Measurements from ENCODE around the gene POLDIP2. TPM values are rescaled to one million over a fixed set of nuclear protein-coding genes. Genes with fewer than 3 reads are reported as not detected.
A peak's percentile ranks its signal among the peaks of the same experiment; 100 is the strongest.

POLDIP2 gene
- total RNA-seq, 1 experiment from 2014 or later: 121 TPM

DNA sequence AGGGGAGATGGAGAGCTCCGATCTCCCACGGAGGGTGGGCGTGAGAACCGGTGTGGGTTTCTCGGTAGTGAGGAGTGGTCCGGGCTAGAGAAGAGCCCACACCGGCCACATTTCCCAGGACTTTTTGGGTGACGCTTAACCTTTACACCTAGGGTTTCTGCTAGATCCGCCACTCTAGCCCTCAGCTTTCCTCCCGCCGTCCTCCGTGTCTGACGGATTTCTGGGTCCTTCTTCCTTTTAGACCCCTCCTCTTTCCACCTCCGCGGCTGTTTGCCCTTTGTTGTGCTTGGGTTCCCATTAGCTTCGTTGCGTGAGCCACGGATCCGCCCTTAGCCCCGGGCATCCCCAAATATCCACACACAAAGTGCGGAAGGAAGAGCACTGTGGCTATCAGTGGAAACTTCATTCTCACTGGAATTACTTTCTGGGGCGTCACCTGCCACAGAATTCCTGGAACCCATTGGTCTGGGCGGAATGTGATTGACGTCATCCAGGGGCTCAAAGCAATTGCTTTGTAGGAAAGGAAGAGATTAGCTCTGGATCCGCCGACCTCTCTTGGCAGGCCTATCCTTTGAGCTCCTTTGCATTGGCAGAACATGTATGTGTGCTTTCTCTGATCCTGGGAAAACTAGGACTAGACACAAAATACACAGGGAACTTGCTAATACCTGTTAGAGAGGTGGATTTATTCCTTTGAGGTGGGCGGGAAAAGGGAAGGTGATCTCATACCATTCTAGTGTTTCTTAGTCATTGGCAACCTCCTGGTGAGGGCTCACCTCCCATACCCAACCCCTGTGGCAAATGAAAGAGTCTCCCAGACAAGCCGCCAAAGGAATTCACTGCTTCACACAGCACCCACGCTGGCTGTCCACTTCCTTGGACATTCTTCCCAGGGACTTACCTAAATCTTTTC, 21.1 kb downstream of the POLDIP2 start:
- peak; percentile 93 for DNase-seq (ENCODE audit: low read depth)

DNA sequence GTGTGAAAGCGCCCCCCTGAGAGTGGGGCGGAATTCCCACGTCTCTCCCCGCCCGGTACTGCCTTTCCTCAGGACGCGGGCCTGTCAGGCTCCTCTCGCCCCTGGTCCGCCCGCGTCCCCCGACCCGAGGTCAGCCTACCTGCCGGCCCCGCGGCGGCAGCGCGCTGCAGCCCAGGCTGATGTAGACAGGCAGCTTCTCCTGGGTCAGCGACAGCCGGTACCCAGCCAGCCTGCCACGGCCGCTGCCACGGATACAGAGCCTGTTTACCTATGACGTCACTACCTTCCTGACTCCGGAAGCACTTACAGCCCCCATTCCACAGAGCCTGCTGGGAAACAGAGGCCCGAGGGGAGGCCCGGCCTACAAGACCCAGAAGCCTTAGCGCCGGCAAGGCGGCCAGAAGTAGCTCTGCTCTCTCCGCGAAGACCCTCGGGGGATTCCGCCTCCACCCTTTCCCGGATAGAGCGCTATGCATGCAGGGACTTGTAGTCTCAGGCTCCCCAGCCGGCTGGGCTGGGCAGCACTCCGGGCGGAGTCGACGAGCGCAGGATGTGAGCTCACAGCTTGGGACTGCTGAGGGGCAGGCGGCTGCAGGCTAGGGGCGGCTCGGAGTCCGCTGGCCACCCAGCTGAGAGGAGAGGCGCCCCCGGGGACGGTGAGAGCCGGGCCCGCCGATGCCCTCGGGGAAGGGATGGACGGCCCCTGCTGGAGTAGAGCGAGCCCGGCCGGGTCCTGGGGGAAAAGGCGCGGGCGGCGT, 21.9 kb downstream of the POLDIP2 start, which contains the start of the genes IFT20 and TNFAIP1:
IFT20 (minus strand) TSS at position 272 of the 758 bp plus-strand sequence. CDS start 3,487 bp downstream, outside the sequence.
TNFAIP1 (plus strand) TSS at position 561 of the 758 bp plus-strand sequence. CDS start 3,761 bp downstream, outside the sequence.
- peak; percentile 99 for DNase-seq (ENCODE audit: low read depth)

DNA sequence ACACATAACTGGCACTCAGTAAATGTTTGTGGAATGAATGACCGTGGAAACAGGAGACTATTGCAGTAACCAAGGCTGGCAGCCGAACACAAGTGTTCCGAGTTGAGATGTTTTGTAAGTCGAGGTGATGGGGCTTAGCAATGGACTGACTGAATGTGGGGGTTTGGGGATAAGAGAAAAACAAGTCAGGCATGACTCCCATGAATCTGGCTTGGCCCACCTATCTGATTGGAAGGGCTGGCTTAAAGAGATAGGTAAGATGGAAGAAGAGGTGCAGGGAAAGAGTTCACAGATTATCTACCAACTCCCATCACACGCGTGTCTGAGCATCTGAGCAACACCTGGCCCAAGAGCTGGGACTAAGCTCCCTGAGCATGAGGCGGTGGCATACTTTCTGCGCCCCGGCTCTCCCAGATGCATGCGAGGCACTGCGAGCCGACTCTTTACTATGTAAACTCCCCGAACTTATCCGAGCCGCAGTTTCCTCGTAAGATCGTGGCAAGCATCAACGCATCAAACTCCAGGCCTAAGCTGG, 22.6 kb downstream of the POLDIP2 start:
- no peak for DNase-seq (ENCODE audit: low read depth)

DNA sequence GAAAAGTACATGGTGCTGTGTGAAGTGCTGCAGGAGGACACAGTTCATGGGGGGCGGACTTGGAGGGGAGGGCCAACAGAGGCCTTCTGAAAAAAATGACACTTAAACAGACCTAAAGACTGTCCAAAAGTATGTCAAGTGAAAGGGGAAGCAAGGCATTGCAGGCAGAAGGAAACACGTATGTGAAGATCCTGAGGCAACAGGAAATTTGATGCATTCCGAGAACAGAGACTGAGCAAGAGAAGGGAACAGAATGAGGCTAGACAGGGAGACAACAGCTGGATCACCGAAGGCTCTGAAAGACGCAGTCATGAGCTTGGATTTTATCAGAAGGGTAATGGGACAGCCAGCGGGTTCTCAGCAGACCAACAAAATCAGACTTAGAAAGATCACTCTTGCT, 23.2 kb downstream of the POLDIP2 start:
- no peak for DNase-seq (ENCODE audit: low read depth)

DNA sequence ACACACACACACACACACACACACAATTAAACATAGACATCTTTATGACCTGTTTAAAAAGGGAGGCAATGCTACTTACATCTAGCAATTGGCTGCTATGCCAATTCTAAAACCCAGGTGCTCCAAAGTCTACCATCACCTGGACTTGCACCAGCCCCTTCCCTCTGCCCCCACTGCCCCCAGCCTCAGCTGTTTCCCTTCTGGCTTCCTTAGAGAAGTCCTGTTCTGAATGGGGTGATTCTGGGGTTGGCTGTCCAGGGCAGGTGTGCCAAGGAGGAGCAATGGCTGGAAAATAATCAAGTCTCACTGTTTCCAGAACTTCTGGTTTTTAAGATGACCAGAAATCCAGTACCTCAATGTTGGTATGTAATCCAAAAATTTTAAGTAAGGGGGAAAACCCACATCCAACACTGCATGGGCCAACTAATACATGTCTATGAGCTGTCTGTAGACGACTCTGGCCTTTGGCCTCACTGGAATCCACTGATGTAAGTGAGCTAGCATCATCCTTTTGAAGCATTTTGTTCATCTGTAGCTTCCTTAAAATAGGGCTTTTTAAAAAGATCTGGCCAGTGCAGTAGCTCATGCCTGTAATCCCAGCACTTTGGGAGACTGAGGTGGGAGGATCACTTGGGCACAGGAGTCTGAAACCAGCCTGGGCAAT, 24.1 kb downstream of the POLDIP2 start:
- no peak for DNase-seq (ENCODE audit: low read depth)

DNA sequence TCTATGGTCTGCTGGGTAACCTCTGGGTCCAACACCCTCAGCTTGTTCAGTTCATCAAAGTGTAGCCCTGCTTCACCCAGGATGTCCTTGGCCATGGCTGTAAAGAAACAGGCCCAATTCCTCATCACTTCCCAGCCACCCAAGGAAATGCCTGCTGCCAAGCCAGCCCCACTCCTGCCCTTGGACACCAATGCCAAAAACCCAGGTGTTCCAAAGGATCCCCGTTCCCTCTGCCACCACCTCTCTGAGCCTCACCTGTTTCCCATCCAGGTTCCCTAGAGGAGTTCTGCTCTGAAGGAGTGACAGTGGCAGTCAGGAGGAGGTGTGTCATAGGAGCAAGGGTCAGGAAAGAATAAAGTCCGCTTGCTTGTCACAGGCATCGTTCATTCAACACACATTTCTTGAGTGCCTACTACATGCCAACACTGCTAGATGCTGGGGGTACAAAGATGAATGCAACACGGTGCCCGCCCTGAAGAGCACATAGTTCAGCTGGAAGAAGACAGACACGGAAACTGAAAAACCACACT, 25.4 kb downstream of the POLDIP2 start:
- DNase-seq (ENCODE audit: low read depth): no peak

DNA sequence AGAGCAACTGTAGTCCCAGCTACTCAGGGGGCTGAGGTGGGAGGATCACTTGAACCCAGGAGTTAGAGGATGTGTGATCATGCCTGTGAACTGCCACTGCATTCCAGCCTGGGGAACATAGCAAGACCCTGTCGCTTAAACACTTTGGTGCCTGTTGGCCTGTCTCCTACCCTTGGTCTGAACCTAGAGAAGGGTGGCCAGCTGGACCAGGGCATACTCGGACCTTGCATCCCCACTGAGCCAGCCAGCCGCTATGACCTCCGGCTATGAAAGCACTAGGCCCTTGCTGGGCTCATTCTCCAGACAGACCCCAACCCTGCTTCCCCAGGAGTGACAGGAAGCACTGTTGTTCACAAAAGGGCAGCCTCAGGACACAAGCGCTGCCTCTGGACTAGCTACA, 26.7 kb downstream of the POLDIP2 start:
- DNase-seq (ENCODE audit: low read depth): no peak

DNA sequence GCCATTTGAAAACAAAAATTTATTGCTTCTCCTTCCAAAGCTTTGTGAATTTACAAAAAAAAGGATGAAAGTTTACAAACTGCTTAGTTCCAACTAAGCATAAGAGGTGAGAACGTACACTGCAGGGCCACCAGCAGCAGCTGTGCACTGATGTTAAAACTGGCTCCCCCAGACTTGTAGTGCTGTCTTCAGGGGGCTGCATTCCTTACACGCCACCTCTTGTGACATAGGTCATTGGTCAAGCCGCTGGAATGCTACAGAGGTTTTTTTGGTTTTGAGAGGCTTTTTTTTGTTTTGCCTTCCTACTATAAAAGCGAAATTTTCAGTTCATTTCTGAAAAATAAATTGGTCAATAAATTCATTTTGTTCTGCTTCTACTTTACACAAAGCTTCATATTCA, 29.0 kb downstream of the POLDIP2 start:
- no peak for DNase-seq (ENCODE audit: low read depth)

DNA sequence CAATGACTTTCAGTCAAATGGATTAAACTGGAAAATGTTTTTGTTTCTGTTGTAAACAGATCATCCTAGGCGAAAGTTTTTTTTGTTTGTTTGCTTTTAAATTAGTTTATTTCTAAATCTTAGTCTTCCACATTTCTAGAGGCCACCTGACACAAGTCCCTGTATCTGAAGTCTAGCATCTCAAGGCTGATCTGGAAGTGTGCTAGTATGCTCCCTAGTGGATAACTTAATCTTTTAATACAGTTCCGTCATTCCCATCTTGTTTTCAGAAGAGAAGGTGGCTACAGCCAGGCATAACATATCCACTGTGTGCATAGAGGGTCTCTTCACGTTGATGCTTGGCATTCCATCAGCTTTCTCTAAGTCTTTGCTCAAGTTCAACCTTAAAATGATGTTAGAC, 29.6 kb downstream of the POLDIP2 start:
- no peak for DNase-seq (ENCODE audit: low read depth)

DNA sequence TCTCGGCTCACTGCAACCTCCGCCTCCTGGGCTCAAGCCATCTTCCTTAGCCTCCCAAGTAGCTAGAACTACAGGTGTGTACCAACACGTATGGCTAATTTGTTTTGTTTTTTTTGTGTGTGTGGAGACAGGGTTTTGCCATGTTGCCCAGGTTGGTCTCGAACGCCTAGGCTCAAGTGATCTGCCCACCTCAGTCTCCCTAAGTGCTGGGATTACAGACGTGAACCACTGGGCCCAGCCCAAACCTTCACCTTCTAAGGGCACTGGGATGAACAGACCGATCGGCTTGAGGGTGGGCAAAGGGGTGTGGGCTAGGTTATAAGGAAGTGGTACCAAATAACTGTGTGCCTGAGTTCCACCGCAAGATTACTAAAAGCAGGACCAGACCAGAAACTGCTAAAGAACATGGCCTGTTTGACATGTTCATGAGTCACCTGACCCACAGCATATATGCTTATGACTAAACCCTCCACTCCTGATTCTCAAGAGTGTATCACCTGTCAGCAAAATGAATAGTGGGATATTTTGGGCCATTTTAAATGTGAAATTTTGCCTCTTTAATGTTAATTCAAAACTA, 30.2 kb downstream of the POLDIP2 start:
- no peak for DNase-seq (ENCODE audit: low read depth)

DNA sequence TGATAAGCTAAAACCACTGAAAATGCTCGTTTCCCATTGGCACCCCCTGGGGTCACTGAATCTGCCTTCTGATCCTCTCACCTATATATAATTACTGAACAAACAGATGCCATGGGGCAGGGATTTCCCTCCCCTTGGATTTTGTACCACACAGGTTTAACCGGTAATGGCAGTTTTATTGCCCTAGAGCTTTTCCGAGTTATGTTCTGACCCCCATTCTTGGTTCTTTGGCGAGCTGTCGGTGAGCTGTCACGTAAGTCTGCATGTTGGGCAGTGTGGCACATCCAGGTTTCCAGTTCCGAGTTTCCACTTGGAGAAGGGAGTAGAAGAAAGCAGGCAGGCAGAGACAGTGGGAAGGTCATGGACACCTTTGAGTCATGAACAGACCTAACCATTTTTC, 31.2 kb downstream of the POLDIP2 start:
- no peak for DNase-seq (ENCODE audit: low read depth)

DNA sequence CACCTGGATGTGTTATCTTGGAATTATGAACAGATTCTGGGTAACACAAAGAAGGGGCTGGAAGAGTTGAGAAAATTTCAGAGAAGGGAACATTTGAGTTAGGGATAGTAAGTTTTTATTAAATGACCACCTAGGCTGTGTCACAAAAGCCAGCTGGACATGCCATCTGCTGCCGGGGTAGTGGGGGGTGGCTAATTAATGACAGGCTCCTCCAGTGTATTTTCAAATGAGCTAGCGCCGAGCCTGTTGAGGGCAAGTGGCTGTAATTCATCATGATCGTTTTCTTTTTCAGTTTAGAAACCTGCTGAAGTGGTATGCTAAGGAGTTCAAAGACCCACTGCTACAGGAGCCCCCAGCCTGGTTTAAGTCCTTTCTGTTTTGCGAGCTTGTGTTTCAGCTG, 32.1 kb downstream of the POLDIP2 start:
- no peak for DNase-seq (ENCODE audit: low read depth)

DNA sequence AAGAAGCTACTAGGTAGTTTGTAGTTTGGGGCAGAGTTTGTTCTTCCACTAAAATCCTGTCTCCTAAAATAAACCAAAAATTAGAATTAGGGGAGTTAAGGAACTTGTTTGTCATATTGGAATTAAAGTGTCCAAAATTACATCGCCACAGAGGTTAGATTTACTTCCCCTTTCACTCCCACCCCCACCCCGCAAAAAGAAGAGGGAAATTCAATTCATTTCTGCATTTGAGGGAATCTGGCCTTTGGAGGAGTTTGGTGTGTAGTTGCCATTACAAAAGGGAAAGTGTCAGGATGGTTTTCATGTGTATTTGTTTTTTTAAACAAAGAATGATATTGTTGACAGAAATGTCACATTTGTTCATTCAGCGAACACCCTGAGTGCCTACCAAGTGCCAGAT, 32.5 kb downstream of the POLDIP2 start:
- DNase-seq (ENCODE audit: low read depth): no peak

DNA sequence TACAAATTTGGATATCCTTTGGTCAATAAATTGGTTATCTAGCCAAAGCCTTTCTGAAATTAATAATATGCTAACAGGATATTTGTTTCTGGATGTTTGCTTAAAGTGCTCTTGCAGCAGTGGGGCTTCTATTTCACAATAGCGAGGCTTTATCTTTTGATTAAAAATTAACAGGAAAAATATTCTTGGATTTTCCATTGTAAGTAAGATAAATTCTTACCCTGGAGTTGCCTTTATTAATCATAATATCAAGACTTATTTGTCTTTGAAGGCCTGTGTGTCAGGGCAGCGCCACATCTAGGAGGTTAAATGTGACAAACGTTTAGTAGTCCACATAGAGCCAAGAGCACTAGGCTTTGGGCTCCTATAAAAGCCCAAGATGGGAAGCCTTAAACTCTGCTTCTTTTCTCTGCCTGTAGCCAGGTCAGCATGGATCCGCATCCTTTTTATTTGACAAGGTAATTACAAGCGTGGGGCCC, 33.0 kb downstream of the POLDIP2 start:
- no peak for DNase-seq (ENCODE audit: low read depth)

DNA sequence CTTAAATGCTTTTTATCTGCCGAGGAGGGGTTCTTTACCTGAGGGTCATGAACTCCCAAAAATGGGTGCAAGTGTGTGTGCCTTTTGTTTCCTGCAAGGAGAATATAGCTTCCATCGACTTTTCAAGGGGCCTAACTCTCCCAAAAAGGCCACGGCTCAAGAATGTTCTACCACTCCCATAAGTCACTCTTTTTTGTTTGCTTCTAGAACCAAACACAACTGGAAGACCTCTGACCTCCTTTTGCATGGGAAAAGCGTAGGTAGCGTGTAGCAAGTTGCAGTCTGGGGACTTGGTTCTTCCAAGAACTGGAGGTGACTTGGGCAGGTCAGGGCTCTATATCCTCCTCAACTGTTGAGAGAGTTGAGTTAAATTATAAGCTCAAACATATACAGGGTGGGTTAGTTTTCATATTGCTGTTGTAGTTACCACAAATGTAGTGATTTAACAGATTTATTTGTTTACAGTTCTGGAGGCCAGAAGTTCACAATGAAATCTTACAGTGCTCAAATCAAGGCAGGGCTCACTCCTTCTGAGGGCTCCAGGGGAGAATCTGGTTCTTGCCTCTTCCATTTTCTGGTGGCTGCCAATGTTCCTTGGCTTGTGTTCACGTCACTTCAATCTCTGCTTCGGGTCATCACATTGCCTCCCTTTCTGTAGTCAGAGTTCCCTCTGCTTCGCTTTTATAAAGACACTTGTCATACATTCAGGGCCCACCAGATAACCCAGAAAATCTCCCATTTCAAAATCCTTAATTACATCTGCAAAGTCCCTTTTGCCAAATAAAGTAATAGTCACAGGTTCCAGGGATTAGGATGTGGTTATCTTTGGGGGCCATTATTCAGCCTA, 36.9 kb downstream of the POLDIP2 start:
- no peak for DNase-seq (ENCODE audit: low read depth)

DNA sequence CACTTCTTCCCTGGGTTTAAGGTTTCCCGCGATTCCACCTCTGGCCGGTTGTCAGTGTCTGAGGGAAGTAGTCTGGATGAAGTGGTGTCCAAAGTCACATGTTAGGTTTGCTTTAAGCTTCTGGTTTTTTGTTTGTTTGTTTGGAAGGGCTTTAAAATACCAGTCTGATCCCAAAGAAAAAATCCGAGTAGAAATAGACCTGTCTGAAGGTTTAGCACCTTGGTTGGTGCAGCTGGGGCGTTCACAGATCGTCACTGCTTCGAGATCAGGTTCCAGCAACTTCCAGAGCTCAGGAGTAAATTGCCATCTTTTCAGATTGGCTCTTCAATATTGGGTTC, 37.8 kb downstream of the POLDIP2 start:
- no peak for DNase-seq (ENCODE audit: low read depth)

DNA sequence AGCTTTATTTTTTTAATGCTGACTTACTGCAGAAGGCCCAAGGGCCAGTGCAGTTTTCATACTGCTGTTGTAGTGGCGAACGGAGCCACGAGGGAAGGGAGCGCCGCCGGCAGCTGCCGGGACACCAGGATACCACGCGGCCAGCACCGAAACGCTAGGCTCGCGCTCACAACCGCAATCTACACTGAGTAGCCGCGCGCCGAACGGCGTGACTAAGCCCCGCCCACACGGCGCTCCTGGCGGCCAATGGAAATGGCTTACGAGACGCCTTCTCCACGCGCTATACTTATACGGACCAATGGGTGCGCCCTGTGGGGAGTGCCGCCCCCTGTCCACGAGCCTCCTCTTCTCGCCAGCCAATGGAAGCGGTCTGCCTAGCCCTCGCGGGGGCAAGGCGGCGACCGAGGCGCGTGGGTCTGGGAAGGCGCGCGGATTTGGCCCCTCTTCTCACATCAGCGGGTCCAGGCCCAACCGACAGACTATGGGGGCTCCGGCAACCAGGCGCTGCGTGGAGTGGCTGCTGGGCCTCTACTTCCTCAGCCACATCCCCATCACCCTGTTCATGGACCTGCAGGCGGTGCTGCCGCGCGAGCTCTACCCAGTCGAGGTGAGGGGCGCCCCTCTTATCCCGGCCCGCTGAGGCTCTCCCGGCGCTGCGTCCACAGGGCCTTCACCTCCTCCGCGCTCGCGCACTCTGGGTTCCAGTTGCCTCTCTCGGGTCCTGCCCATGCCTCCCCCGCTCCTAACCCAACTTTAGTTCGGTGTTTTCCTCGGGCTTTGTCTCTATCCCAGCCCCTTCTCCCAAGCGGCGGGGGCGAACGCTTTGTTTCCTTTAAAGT, 38.3 kb downstream of the POLDIP2 start, which contains the start of gene TMEM97:
TMEM97 (plus strand) TSS at position 442 of the 839 bp plus-strand sequence; CDS start at position 482, 40 bp downstream.
- DNase-seq (ENCODE audit: low read depth): peak; percentile 95

DNA sequence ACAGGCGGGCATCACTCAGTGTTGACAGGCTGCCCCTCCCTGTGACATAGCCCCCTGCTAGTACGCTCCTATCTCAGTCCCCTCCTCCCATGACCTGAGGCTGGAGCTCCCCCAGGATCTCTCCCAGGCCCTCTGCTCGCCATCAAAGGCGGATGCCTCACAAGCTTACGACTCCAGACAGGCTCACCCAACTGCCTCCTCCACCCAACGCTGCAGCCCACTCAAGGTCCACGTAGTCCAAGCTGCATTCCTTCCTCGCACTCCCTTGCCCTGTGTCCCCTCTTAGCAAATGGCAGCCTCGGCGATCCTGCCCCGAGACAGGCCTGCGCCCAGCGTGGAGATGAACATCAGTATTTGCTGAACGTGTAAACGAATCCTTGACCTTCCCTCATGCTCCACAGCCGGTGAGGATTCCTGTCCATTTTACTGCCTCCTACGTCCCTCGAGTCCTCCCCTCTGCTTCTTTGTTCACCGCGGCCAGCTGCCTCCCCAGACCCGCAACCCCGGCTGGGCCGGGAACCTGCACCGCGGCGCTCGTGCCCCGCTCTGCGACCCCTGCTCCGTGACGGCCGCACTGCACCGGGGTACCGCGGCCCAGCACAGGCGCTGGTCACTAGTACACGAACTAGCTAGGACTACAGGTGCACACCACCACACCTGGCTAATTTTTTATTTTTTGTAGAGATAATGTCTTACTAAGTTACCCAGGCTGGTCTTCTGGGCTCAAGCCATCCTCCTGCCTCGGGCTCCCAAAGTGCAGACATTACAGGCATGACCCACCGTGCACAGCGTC, 39.2 kb downstream of the POLDIP2 start:
- DNase-seq (ENCODE audit: low read depth): no peak
